Right renal cortex interstitium (tissue), 3 donors: ENCODE data around the gene CSPG5. TPM values are rescaled to one million over a fixed set of nuclear protein-coding genes. Genes with fewer than 3 reads are reported as not detected.

Experiments
- DNase-seq, 3 donors: peaks; one replicate each; pipeline ENCODE4 v3.0.0-alpha.2; 2013; ENCODE audit warnings: low read depth in 3 of 3, low spot score in 2 of 3
- polyA plus RNA-seq, 3 donors: library from polyadenylated mRNA; unstranded; fragments of 120-200 nt; gene quantifications; one replicate each; pipeline ENCODE4 v1.2.1, GENCODE V29; 2013; ENCODE audit not compliant: insufficient read length in 3 of 3

CSPG5 gene
- polyA plus RNA-seq, 3 donors = 0.82 to 1.1 (median 0.96) TPM

- no peak for DNase-seq
Measured at GRCh38 chr3:47541583-47542108, 37.0 kb downstream of the CSPG5 start.

GRCh38 chr3:47540281-47540680 is 38.4 kb downstream of the CSPG5 start:
- no peak for DNase-seq

DNA sequence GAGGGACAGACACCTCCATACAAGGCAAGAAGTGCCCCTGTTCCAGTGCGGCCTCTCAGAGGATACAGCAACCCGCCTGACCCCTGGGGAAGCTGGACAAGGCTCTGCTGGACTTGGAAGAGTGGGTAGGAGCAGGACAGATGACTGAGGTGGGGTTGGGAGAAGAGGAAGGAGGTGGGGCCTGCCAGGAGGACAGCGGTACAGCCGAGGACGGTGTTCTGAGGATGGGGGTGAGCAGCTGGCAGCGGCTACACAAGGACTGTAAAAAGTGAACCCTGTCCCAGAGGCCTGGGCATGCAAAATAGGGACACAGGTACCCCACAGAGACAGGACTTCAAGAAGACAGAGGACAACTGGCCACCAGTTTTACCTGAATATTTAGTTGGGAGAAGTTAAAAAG is 41.7 kb downstream of the CSPG5 start:
- DNase-seq = no peak

DNA sequence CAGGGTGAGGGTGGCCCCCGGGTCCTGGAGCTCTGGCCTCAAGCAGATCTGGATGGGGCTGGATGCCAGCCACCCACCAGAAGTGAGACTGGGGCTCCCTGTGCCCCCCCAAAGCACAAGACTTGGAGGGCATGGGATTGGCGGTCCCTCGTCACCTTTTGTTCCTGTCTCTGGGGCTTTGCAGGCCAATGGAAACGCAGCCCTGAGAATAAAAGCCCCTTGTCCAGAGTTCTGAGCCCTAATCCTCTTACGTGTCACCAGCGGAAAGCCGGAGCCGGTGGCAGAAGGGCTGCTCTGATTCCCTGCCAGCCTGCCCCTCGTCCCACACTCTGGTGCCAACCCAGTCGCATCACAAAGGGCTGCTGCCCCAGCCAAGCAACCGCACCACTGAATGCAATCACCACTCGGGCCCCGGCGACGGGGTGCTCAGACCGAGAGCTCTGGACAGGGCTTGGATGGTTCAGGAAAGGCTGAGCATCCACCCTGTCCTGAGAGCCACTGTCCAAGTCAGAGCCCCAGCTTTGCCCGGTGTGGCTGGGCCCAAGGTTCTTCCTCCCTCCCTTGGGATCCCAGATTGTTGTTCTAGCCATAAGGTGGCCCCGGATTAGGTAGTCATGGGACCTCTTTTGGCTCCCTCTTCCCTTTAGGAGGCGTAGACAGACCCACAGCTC is 42.3 kb downstream of the CSPG5 start:
- no peak for DNase-seq

GRCh38 chr3:47533996-47534454 is 44.6 kb downstream of the CSPG5 start:
- DNase-seq = no peak

GRCh38 chr3:47533481-47533880 is 45.2 kb downstream of the CSPG5 start:
- DNase-seq = no peak

- no peak for DNase-seq
Measured at GRCh38 chr3:47527952-47528725, 50.5 kb downstream of the CSPG5 start.

DNA sequence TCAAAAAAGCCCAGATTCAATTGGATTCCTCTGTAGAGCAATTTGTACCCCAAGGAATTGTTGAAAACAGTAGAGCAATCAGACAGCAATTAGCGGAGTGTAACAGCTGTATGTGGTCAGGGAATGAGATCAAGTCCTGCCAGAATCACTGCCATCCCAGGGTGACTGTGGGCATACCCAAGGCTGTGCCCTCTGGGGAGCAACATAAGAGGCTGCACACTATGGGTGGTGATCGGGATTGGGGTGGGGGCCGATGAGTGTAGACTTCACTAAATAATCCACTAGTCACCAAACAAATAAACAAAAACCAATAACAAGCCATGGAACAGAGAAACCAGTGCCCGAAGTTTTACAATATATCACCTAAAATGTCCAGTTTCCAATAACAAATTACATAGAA is 53.0 kb downstream of the CSPG5 start:
- DNase-seq = no peak

- no peak for DNase-seq
Measured at GRCh38 chr3:47523310-47524073, 55.2 kb downstream of the CSPG5 start.

- peak; percentile 68 to 73 (median 71) for DNase-seq
Measured at GRCh38 chr3:47522082-47522987, 56.3 kb downstream of the CSPG5 start.

DNA sequence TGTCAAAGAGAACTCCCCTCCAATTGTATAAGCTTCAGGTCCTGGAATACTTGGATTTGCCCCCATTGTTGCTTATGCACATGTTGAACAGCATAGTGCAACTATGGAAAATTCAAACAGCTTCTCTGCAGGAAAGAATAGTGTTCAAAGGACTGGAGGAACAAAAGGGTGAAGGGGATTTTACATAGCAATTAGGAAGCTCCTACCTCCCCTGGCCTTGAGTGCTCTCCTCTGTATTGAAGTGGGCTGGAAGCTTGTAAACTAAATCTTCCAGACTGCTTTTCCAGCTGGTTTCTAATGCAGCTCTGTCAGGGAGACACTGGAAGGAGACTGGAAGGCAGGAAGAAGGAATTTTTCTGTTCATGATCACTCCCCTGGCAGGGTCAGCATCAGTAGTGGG is 57.9 kb downstream of the CSPG5 start:
- DNase-seq = no peak

DNA sequence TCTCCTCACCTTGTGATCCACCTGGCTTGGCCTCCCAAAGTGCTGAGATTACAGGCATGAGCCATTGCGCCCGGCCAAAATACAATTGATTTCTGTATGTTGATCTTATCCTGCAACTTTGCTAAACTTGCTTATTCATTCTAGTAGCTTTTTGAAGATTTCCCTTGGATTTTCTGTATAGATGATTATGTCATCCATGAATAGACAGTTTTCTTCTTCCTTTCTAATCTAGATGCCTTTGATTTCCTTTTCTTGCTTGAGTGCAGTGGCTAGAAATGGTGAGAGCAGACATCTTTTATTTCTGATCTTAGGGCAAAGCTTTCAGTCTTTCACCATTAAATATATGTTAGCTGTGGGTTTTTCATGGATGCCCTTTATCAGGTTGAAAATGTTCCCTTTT is 60.7 kb downstream of the CSPG5 start:
- no peak for DNase-seq

- DNase-seq = peak in 2 of 3 donors; percentile 6 to 15
Measured at GRCh38 chr3:47515864-47516319, 62.8 kb downstream of the CSPG5 start.

- DNase-seq = no peak
Measured at GRCh38 chr3:47515100-47515499, 63.6 kb downstream of the CSPG5 start.

- DNase-seq = peak; percentile 93 to 97 (median 96)
Measured at GRCh38 chr3:47513125-47513929, 65.3 kb downstream of the CSPG5 start, which contains the start of gene ELP6. Gene ELP6, minus strand, starts transcription at chr3:47513712. Its CDS starts 122 bp downstream, at chr3:47513590.

- DNase-seq = peak in 2 of 3 donors; percentile 8 to 27
Measured at GRCh38 chr3:47512416-47513124, 66.1 kb downstream of the CSPG5 start.
